ENCODE data around the gene RPS6KC1. TPM values are rescaled to one million over a fixed set of nuclear protein-coding genes. Genes with fewer than 3 reads are reported as not detected.
"Not testable (repeated sequence)": the region's sequence is repeated elsewhere in the genome, so short reads cannot be mapped to it uniquely, and the experiment has no call there.

RPS6KC1 gene
- total RNA-seq, 1 donor from 2014 or later = 14.9 TPM

DNA sequence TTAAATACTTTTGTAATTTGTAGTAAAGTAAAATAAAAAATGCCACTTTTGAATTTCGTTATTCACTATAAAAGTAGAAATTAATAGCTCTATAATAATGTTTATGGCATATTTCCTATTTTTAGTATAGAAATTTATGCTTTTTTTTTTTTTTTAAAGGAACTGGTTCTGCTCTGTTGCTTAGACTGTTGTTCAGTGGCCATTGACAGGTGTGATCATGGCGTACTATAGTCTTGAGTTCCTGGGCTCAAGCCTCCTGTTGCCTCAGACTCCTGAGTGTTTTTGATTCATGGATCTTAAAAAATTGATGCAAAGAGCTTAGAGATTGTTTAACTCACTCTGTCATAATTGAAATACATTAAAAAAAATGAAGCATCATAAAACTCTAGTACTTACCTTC is 53.6 kb downstream of the RPS6KC1 start:
- TF ChIP-seq, protein P1, sequence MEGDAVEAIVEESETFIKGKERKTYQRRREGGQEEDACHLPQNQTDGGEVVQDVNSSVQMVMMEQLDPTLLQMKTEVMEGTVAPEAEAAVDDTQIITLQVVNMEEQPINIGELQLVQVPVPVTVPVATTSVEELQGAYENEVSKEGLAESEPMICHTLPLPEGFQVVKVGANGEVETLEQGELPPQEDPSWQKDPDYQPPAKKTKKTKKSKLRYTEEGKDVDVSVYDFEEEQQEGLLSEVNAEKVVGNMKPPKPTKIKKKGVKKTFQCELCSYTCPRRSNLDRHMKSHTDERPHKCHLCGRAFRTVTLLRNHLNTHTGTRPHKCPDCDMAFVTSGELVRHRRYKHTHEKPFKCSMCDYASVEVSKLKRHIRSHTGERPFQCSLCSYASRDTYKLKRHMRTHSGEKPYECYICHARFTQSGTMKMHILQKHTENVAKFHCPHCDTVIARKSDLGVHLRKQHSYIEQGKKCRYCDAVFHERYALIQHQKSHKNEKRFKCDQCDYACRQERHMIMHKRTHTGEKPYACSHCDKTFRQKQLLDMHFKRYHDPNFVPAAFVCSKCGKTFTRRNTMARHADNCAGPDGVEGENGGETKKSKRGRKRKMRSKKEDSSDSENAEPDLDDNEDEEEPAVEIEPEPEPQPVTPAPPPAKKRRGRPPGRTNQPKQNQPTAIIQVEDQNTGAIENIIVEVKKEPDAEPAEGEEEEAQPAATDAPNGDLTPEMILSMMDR (IDR thresholded peaks at IDR 0.05; ENCODE audit: insufficient read depth, low read length, poor library complexity, severe bottlenecking) = no peak
- no peaks in the 10 kb centered on the region for H3K36me3 ChIP-seq (ENCODE audit: control insufficient read depth, insufficient read depth, low read length)

DNA sequence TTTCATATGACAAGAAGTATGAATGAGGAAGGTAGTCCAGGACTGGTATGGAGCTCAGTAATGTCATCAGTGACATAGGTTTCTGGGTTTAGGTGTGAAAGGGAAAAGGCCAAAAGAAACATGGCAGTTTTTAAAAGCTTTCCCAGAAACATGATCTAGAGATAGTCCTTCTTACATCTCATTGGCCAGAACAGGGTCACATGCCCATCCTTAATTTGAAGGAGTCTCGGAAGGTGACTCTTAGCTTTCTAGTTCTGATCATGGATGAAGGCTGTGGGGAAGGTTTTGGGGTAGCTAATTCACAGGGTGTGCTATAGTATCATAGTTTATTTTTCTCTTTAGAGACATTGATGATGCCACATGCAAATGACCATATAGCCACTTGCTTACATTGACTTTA is 55.3 kb downstream of the RPS6KC1 start:
- no peaks in the 10 kb centered on the region for H3K36me3 ChIP-seq (ENCODE audit: control insufficient read depth, insufficient read depth, low read length)
- TF ChIP-seq, protein P1 (IDR thresholded peaks at IDR 0.05; ENCODE audit: insufficient read depth, low read length, poor library complexity, severe bottlenecking) = no peak
- H3K4me3 ChIP-seq (ENCODE audit: low read depth, low read length) = no peak overlapping the region
- no peaks in the 10 kb centered on the region for H3K27me3 ChIP-seq (ENCODE audit: control insufficient read depth, insufficient read depth, low read length)
- DNase-seq (ENCODE audit: low read depth) = no peak

More for the DNA sequence above, 53.6 kb downstream of the RPS6KC1 start:
- no peak for DNase-seq (ENCODE audit: low read depth)
- Histone ChIP-seq H3K4me3 (ENCODE audit: low read depth, low read length) (no peak overlapping the region), H3K27me3 (ENCODE audit: control insufficient read depth, insufficient read depth, low read length) (no peaks in the 10 kb centered on the region)

DNA sequence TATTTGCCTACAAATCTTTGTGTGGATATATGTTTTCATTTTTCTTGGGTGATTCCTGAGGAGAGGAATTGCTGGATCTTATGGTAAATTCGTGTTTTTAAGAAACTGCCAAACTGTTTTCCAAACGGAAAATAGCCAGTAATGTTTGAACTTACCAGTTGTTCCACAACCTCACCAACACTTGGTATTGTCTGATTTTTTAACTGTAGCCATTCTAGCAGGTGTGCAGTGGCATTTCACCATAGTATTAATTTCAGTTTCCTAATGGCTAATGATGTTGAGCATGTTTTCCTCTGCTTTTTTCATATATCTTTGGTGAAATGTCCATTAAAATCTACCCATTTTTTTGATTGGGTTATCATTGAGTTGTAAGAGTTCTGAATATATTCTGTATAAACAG is 56.6 kb downstream of the RPS6KC1 start:
- no peak for DNase-seq (ENCODE audit: low read depth)

DNA sequence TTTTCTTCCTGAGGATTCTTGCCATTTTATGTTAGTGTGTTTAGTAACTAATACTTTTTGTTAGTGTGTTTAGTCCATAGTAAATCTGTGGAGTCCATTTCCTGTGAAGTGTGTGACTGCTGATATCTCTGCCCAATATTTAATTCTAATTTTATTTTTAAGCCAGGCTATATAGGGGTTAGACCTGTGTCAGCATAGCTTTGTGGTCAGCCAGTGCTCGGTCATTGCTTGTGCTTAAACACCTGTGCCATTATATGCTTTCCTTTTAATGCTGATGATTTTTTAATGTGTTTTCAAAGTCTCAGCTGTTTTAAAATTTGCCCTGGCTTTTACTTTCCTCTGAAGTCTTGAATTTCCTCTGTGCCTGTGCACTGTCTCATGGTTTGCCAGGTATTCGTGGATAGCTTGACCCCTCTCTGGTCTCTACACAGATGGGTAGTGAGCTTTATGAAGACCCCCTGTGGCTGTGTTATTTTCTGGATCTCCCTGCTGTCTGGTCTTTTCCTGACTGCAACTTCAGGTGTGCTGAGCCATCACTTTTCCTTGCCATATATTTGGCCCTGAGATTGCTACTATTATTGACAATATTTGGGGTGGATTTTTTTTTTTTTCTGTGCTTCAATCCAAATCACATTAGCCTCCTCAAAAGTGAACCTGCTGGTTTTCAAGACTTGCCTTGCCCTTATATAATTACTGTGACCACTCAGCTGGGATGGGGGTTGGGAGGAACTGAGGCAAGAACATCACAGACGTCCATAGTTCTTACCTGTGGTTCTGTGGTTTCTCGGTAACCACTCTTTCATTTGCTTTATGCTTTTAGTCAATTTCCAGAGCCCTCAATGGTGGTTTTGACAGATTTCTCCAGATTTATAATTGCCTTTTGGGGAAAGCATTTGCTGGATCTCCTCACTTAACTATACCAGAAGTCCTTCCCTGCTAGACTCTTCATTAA is 59.6 kb downstream of the RPS6KC1 start:
- no peaks in the 10 kb centered on the region for H3K27me3 ChIP-seq (ENCODE audit: control insufficient read depth, insufficient read depth, low read length)
- no peak for DNase-seq (ENCODE audit: low read depth)
- no peak overlapping the region for H3K4me3 ChIP-seq (ENCODE audit: low read depth, low read length)
- TF ChIP-seq, protein P1 (IDR thresholded peaks at IDR 0.05; ENCODE audit: insufficient read depth, low read length, poor library complexity, severe bottlenecking) = no peak
- H3K36me3 ChIP-seq (ENCODE audit: control insufficient read depth, insufficient read depth, low read length) = no peaks in the 10 kb centered on the region

More for the DNA sequence above, 56.6 kb downstream of the RPS6KC1 start:
- TF ChIP-seq, protein P1 (IDR thresholded peaks at IDR 0.05; ENCODE audit: insufficient read depth, low read length, poor library complexity, severe bottlenecking) = no peak
- no peaks in the 10 kb centered on the region for H3K36me3 ChIP-seq (ENCODE audit: control insufficient read depth, insufficient read depth, low read length)
- H3K4me3 ChIP-seq (ENCODE audit: low read depth, low read length) = no peak overlapping the region
- no peaks in the 10 kb centered on the region for H3K27me3 ChIP-seq (ENCODE audit: control insufficient read depth, insufficient read depth, low read length)

DNA sequence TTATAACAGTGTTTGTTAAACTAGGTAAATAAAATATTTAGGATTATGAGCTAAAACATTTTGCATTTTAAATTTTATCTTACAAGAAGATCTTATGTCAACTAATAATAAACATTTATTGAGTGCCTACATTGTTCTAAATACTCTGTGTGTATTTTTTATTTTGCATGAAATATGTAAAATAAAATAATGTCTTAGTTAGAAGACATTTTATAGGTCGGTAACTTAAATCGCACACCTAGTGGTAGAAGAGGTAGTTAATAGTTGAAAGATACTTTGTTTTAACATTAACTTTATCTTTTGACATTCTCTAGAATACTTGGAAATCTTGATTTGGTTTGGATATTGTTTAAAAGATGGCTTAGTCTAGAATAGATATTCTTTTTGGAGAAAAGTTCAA is 60.5 kb downstream of the RPS6KC1 start:
- DNase-seq (ENCODE audit: low read depth) = no peak
- H3K27me3 ChIP-seq (ENCODE audit: control insufficient read depth, insufficient read depth, low read length) = no peaks in the 10 kb centered on the region
- TF ChIP-seq, protein P1 (IDR thresholded peaks at IDR 0.05; ENCODE audit: insufficient read depth, low read length, poor library complexity, severe bottlenecking) = no peak
- H3K36me3 ChIP-seq (ENCODE audit: control insufficient read depth, insufficient read depth, low read length) = no peaks in the 10 kb centered on the region
- no peak overlapping the region for H3K4me3 ChIP-seq (ENCODE audit: low read depth, low read length)

DNA sequence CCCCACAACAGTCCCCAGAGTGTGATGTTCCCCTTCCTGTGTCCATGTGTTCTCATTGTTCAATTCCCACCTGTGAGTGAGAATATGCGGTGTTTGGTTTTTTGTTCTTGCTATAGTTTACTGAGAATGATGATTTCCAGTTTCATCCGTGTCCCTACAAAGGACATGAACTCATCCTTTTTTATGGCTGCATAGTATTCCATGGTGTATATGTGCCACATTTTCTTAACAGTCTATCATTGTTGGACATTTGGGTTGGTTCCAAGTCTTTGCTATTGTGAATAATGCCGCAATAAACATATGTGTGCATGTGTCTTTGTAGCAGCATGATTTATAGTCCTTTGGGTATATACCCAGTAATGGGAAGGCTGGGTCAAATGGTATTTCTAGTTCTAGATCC is 61.7 kb downstream of the RPS6KC1 start:
- H3K27me3 ChIP-seq (ENCODE audit: control insufficient read depth, insufficient read depth, low read length); DNase-seq (ENCODE audit: low read depth); H3K4me3 ChIP-seq (ENCODE audit: low read depth, low read length); H3K36me3 ChIP-seq (ENCODE audit: control insufficient read depth, insufficient read depth, low read length): not testable (repeated sequence)

DNA sequence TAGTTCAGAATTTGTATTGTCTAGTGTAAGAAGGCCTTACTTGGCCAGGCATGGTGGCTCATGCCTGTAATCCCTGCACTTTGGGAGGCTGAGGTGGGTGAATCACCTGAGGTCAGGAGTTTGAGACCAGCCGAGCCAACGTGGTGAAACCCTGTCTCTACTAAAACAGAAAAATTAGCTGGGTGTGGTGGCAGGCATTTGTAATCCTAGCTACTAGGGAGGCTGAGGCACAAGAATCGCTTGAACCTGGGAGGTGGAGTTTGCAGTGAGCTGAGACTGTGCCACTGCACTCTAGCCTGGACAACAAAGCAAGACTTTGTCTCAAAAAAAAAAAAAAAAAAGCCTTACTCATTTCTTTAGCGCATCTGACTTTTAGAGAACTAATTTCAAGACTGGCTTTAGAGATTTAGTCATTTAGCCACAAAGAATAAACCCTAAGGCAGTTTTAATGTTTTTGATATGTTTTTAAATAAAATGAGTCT is 66.7 kb downstream of the RPS6KC1 start:
- not testable (repeated sequence) for H3K4me3 ChIP-seq (ENCODE audit: low read depth, low read length); H3K36me3 ChIP-seq (ENCODE audit: control insufficient read depth, insufficient read depth, low read length); DNase-seq (ENCODE audit: low read depth); H3K27me3 ChIP-seq (ENCODE audit: control insufficient read depth, insufficient read depth, low read length)

Data from kidney epithelial cell (primary cell).